Peyer's patch (tissue), 4 donors: ENCODE measurements around the gene NIPA2. TPM values are rescaled to one million over a fixed set of nuclear protein-coding genes. Genes with fewer than 3 reads are reported as not detected.

ENCODE experiments used
- DNase-seq, 3 donors: peaks; one replicate each; pipeline ENCODE4 v3.0.0-alpha.2; 2017 to 2019
- H3K27ac ChIP-seq, 4 donors: fragments of 200-600 bp; sonication (generic); one replicate each; pipeline ENCODE4 v1.5.1; 2016 to 2019
- H3K27me3 ChIP-seq, 2 donors: fragments of 200-600 bp; sonication (generic); one replicate each; pipeline ENCODE4 v1.5.1; 2019
- H3K36me3 ChIP-seq, 3 donors: fragments of 200-600 bp; sonication (generic); one replicate each; pipeline ENCODE4 v1.5.1; 2016 to 2019
- H3K4me1 ChIP-seq, 4 donors: fragments of 200-600 bp; sonication (generic); one replicate each; pipeline ENCODE4 v1.5.1; 2016 to 2019
- H3K4me3 ChIP-seq, 4 donors: fragments of 200-600 bp; sonication (generic); 1 replicate in 3 of 4; 2 replicates in 1 of 4; pipeline ENCODE4 v1.5.1; 2016 to 2019; ENCODE audit warnings: mild to moderate bottlenecking in 1 of 4
- H3K9me3 ChIP-seq, 4 donors: fragments of 200-600 bp; sonication (generic); one replicate each; pipeline ENCODE4 v1.5.1; 2016 to 2019; ENCODE audit warnings: mild to moderate bottlenecking in 1 of 4
- POLR2A ChIP-seq, 2 donors: fragments of 450-650 bp; IDR thresholded peaks; one replicate each; pipeline ENCODE4 v1.5.1; 2017; ENCODE audit warnings: antibody characterized with exemption in 2 of 2, mild to moderate bottlenecking in 2 of 2, moderate library complexity in 2 of 2
- total RNA-seq, 4 donors: library from RNA; depleted of rRNA; stranded (reverse); fragments of >200 nt; gene quantifications; one replicate each; pipeline ENCODE4 v1.1.0, GENCODE V29; 2016
- TF ChIP-seq, protein P1 (sequence below), 6 experiments: fragments of 450-650 bp in 4 of 6; fragments of 200-600 bp in 2 of 6; sonication (generic) in 1 of 6; IDR thresholded peaks; one replicate each; pipeline ENCODE4 v1.5.1; 2017 to 2019; ENCODE audit warnings: antibody characterized with exemption in 6 of 6, mild to moderate bottlenecking in 3 of 6, moderate library complexity in 1 of 6

Gene NIPA2
- total RNA-seq, 4 donors from 2014 or later, result 46.4 to 79.7 (median 65.7) TPM

GRCh38 chr15:22883196-22883595, 44.7 kb downstream of the NIPA2 start:
- Histone ChIP-seq H3K4me3 (no peak overlapping the region), H3K27ac (no peak overlapping the region), H3K36me3 (peaks cover 0 to 47% (median 0%) of the 10 kb centered on the region in 3 donors), H3K9me3 (no peaks in the 10 kb centered on the region), H3K4me1 (peaks cover 0 to 15% (median 0%) of the 10 kb centered on the region in 4 donors), H3K27me3 (no peaks in the 10 kb centered on the region)
- DNase-seq, result peak in 1 of 3 donors; percentile 36
- TF ChIP-seq POLR2A (IDR thresholded peaks at IDR 0.05), result no peak
- TF ChIP-seq, protein P1, sequence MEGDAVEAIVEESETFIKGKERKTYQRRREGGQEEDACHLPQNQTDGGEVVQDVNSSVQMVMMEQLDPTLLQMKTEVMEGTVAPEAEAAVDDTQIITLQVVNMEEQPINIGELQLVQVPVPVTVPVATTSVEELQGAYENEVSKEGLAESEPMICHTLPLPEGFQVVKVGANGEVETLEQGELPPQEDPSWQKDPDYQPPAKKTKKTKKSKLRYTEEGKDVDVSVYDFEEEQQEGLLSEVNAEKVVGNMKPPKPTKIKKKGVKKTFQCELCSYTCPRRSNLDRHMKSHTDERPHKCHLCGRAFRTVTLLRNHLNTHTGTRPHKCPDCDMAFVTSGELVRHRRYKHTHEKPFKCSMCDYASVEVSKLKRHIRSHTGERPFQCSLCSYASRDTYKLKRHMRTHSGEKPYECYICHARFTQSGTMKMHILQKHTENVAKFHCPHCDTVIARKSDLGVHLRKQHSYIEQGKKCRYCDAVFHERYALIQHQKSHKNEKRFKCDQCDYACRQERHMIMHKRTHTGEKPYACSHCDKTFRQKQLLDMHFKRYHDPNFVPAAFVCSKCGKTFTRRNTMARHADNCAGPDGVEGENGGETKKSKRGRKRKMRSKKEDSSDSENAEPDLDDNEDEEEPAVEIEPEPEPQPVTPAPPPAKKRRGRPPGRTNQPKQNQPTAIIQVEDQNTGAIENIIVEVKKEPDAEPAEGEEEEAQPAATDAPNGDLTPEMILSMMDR (IDR thresholded peaks at IDR 0.05), result no peak

DNA sequence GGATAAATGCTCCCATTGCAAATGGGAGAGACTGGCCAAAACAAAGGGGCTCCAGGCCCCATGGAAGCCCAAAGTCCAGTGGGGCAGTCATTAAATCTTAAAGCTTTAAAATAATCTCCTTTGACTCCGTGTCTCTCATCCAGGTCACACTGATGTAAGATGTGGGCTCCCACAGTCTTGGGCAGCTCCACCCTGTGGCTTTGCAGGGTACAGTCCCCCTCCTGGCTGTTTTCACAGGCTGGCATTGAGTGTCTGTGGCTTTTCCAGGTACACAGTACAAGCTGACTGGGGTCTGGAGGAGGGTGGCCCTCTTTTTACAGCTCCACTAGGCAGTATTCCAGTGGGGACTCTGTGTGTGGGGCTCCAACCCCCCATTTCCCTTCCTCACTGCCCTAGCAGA, 45.9 kb downstream of the NIPA2 start:
- TF ChIP-seq, protein P1 (IDR thresholded peaks at IDR 0.05), result peak in 4 of 6 experiments; percentile 15 to 42 (median 36)
- no peak for TF ChIP-seq POLR2A (IDR thresholded peaks at IDR 0.05)
- Histone ChIP-seq H3K27me3 (no peaks in the 10 kb centered on the region), H3K9me3 (no peaks in the 10 kb centered on the region), H3K36me3 (peaks cover 0 to 43% (median 0%) of the 10 kb centered on the region in 3 donors), H3K4me3 (no peak overlapping the region), H3K27ac (peak overlapping the region in 3 of 4 donors; percentile 7 to 74 (median 68)), H3K4me1 (peaks cover 0 to 15% (median 0%) of the 10 kb centered on the region in 4 donors)
- DNase-seq, result no peak

- no peak for TF ChIP-seq POLR2A (IDR thresholded peaks at IDR 0.05)
- TF ChIP-seq, protein P1 (IDR thresholded peaks at IDR 0.05), result no peak
- H3K4me3 ChIP-seq, result no peak overlapping the region
- no peaks in the 10 kb centered on the region for H3K27me3 ChIP-seq
- DNase-seq, result no peak
- no peaks in the 10 kb centered on the region for H3K9me3 ChIP-seq
- H3K36me3 ChIP-seq, result peaks cover 0 to 36% (median 0%) of the 10 kb centered on the region in 3 donors
- peaks cover 0 to 15% (median 0%) of the 10 kb centered on the region in 4 donors for H3K4me1 ChIP-seq
- H3K27ac ChIP-seq, result peak overlapping the region in 2 of 4 donors; percentile 68 to 74
Measured at GRCh38 chr15:22885120-22885519, 46.7 kb downstream of the NIPA2 start.

DNA sequence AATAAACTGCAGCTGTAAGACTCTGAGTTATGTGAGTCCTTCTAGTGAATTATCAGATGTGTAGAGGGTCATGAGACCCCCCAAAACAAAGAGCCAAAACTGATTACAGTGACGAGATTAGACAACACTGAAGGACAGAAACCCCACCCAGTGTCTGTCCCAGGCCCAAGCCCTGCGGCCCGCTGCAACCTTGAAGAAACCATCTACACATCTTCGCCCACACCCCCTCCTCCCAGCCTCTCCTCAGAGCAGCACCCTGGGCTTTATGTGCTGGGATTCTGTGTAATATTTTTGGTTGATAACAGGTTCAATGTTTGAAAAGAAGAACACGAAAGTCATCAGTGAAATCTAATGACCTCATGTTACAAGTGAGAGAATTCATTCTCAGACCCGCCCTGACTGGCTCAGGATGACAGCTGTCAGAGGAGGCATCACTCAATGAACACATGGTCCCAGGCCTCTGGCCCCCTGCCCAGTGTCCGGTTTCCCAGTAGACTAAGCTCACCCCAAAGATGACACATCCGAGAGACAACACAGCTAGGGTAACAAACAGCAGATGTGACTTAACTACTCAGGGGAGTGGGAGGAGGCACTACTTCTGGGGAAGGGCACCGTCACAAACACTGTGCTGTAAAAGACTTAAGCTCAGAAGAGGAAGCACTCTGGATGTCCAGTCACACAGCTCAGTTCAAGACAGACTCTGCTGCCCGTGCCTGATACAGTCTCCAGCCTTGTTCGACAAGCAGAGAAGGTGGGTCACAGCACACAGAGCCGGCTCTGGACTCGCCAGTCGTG, 48.9 kb downstream of the NIPA2 start:
- peak in 2 of 3 donors; percentile 71 to 79 for DNase-seq
- Histone ChIP-seq H3K9me3 (no peaks in the 10 kb centered on the region), H3K4me1 (peaks cover 0 to 15% (median 0%) of the 10 kb centered on the region in 4 donors), H3K4me3 (no peak overlapping the region), H3K27me3 (no peaks in the 10 kb centered on the region), H3K36me3 (peaks cover 0 to 27% (median 0%) of the 10 kb centered on the region in 3 donors), H3K27ac (peak overlapping the region in 2 of 4 donors; percentile 38 to 49)
- TF ChIP-seq POLR2A (IDR thresholded peaks at IDR 0.05), result no peak
- TF ChIP-seq, protein P1 (IDR thresholded peaks at IDR 0.05), result no peak

GRCh38 chr15:22888120-22888859, 49.8 kb downstream of the NIPA2 start:
- DNase-seq, result no peak
- peak overlapping the region in 2 of 4 donors; percentile 38 to 49 for H3K27ac ChIP-seq

More at GRCh38 chr15:22888120-22888859, 49.8 kb downstream of the NIPA2 start:
- Histone ChIP-seq H3K27me3 (no peaks in the 10 kb centered on the region), H3K4me3 (no peak overlapping the region), H3K36me3 (peaks cover 0 to 27% (median 0%) of the 10 kb centered on the region in 3 donors), H3K9me3 (no peaks in the 10 kb centered on the region), H3K4me1 (peaks cover 0 to 15% (median 0%) of the 10 kb centered on the region in 4 donors)
- TF ChIP-seq, protein P1 (IDR thresholded peaks at IDR 0.05), result no peak
- no peak for TF ChIP-seq POLR2A (IDR thresholded peaks at IDR 0.05)
